HepG2 (cell line): ENCODE measurements around the gene HPD. TPM values are rescaled to one million over a fixed set of nuclear protein-coding genes. Genes with fewer than 3 reads are reported as not detected.

ENCODE experiments used
- ATAC-seq: fragments of 200-7000 bp; cut with Tn5 transposase; 3 replicates; pipeline ENCODE4 v1.9.1; 2020; ENCODE audit warnings: mild to moderate bottlenecking, moderate library complexity
- BruUV-seq: library from RNA; stranded (reverse); fragments of 400-500 nt; replicated peaks from 2 replicates; lab custom pipeline; 2021; lab: Mats Ljungman, UMichigan
- CTCF ChIA-PET: fragments of 300-600 bp; formaldehyde crosslinking; extraction: SDS; loops from one replicate; lab custom pipeline; 2021; ENCODE audit warnings: low total read pairs, inconsistent platforms, low intra/inter-chr PET ratio; lab: Yijun Ruan, JAX
- POLR2A ChIA-PET: fragments of 350-600 bp; sonication (Branson Sonifier 250); formaldehyde crosslinking; loops from one replicate; lab custom pipeline; 2020; ENCODE audit warnings: antibody characterized with exemption, inconsistent platforms; lab: Yijun Ruan, JAX
- DNase-seq: peaks from one replicate; pipeline ENCODE4 v3.0.0-alpha.2; 2015; ENCODE audit warnings: low spot score
- FAIRE-seq: peaks from 3 replicates; lab custom pipeline; 2011; peaks lifted over from hg19 to GRCh38; lab: Jason Lieb, UNC
- H2AFZ ChIP-seq: one replicate; pipeline ENCODE4 v1.6.1; 2011; ENCODE audit warnings: low read length, inconsistent platforms
- H3K27ac ChIP-seq: fragments of 300-600 bp; 3 replicates; pipeline ENCODE4 v1.8.0; 2011; ENCODE audit warnings: mixed run types, mild to moderate bottlenecking, mixed read lengths, low read length, inconsistent platforms; ENCODE audit not compliant: insufficient read depth; ENCODE audit errors: extremely low read length
- H3K27me3 ChIP-seq, 2 experiments: fragments of 200-600 bp in 1 of 2; 2 replicates in 1 of 2; 3 replicates in 1 of 2; pipeline versions ENCODE4 v1.6.0 to v1.8.0; 2011; ENCODE audit warnings: low read length in 2 of 2, mild to moderate bottlenecking in 2 of 2, moderate library complexity in 2 of 2, inconsistent platforms in 1 of 2; ENCODE audit not compliant: insufficient read depth in 2 of 2, control insufficient read depth in 1 of 2
- H3K36me3 ChIP-seq, 2 experiments: fragments of 200-600 bp in 1 of 2; replicated peaks in 1 of 2; 2 replicates in 1 of 2; 3 replicates in 1 of 2; pipeline versions ENCODE4 v1.5.1 to v1.8.0; 2011; ENCODE audit warnings: low read length in 2 of 2, inconsistent platforms in 1 of 2; ENCODE audit not compliant: insufficient read depth in 2 of 2, control insufficient read depth in 1 of 2
- H3K4me1 ChIP-seq: 2 replicates; pipeline ENCODE4 v1.5.1; 2012; ENCODE audit warnings: low read length, inconsistent platforms; ENCODE audit not compliant: insufficient read depth
- H3K4me2 ChIP-seq: 2 replicates; pipeline ENCODE4 v1.6.0; 2011; ENCODE audit warnings: low read depth, low read length, inconsistent platforms
- H3K4me3 ChIP-seq, 3 experiments: fragments of 200-600 bp in 1 of 3; sonication (generic), shearing (Covaris generic) in 1 of 3; replicated peaks in 1 of 3; 2 replicates each; pipeline ENCODE4 v1.5.1; 2011 to 2016; ENCODE audit warnings: low read length in 3 of 3, inconsistent platforms in 2 of 3, low read depth in 2 of 3, mild to moderate bottlenecking in 2 of 3, control low read depth in 1 of 3, mixed read lengths in 1 of 3; ENCODE audit not compliant: insufficient read depth in 1 of 3
- H3K79me2 ChIP-seq: one replicate; pipeline ENCODE4 v1.6.1; 2011; ENCODE audit warnings: low read length, inconsistent platforms; ENCODE audit not compliant: insufficient read depth
- H3K9ac ChIP-seq: 2 replicates; pipeline ENCODE4 v1.6.0; 2011; ENCODE audit warnings: mild to moderate bottlenecking, low read depth, low read length, inconsistent platforms; ENCODE audit not compliant: insufficient read depth
- H3K9me3 ChIP-seq: 2 replicates; pipeline ENCODE4 v1.5.1; 2012; ENCODE audit warnings: mild to moderate bottlenecking, low read length
- H4K20me1 ChIP-seq: 2 replicates; pipeline ENCODE4 v1.6.0; 2011; ENCODE audit warnings: inconsistent platforms, mild to moderate bottlenecking, low read length, moderate library complexity; ENCODE audit not compliant: insufficient read depth
- ASH2L ChIP-seq: fragments of 300-600, 200-600 bp; sonication (generic); IDR thresholded peaks from 2 replicates; pipeline ENCODE4 v1.7.0; 2017; ENCODE audit warnings: low read depth, mild to moderate bottlenecking, moderate library complexity, mixed read lengths, low read length; ENCODE audit not compliant: insufficient read length
- BCL6 ChIP-seq: IDR thresholded peaks from 2 replicates; pipeline ENCODE4 v1.6.1; 2016; ENCODE audit warnings: missing genetic modification reagents, missing compliant biosample characterization
- DMAP1 ChIP-seq: IDR thresholded peaks from 2 replicates; pipeline ENCODE4 v1.6.1; 2016
- ELF3 ChIP-seq: IDR thresholded peaks from 2 replicates; pipeline ENCODE4 v1.6.1; 2016; ENCODE audit warnings: missing genetic modification reagents, missing compliant biosample characterization
- GFI1 ChIP-seq: sonication (generic); formaldehyde crosslinking; IDR thresholded peaks from 2 replicates; pipeline ENCODE4 v1.5.0; 2020; ENCODE audit warnings: missing genetic modification reagents, mild to moderate bottlenecking, borderline replicate concordance
- HNRNPK ChIP-seq: fragments of 200-400 bp; formaldehyde crosslinking; IDR thresholded peaks from 2 replicates; pipeline ENCODE4 v1.6.1; 2018; ENCODE audit warnings: low read length, low read depth, moderate library complexity, mild to moderate bottlenecking; ENCODE audit not compliant: poor library complexity, severe bottlenecking
- HNRNPLL ChIP-seq: fragments of 200-400 bp; formaldehyde crosslinking; IDR thresholded peaks from 2 replicates; pipeline ENCODE4 v1.6.1; 2017; ENCODE audit warnings: mild to moderate bottlenecking, low read depth, low read length; ENCODE audit not compliant: poor library complexity, severe bottlenecking
- KAT2B ChIP-seq: fragments of 150-350 bp; IDR thresholded peaks from 2 replicates; pipeline ENCODE4 v1.6.1; 2014; ENCODE audit warnings: low read depth, low read length, borderline replicate concordance
- MIER3 ChIP-seq: IDR thresholded peaks from 2 replicates; pipeline ENCODE4 v1.6.1; 2016; ENCODE audit warnings: missing compliant biosample characterization, borderline replicate concordance
- NFE2 ChIP-seq: sonication (generic); formaldehyde crosslinking; IDR thresholded peaks from 2 replicates; pipeline ENCODE4 v1.4.0; 2020; ENCODE audit warnings: missing genetic modification reagents
- NFIB ChIP-seq: sonication (generic); formaldehyde crosslinking; IDR thresholded peaks from 2 replicates; pipeline ENCODE4 v1.9.0; 2021; ENCODE audit warnings: missing genetic modification reagents, mild to moderate bottlenecking, borderline replicate concordance
- ZNF24 ChIP-seq: fragments of 450-650 bp; IDR thresholded peaks from 2 replicates; pipeline ENCODE4 v1.6.1; 2017; ENCODE audit warnings: antibody characterized with exemption, mild to moderate bottlenecking
- ZNF788 ChIP-seq: sonication (generic); formaldehyde crosslinking; IDR thresholded peaks from 2 replicates; pipeline ENCODE4 v1.5.0; 2020; ENCODE audit warnings: mild to moderate bottlenecking, missing genetic modification reagents, borderline replicate concordance
- ZNF790 ChIP-seq: sonication (generic); formaldehyde crosslinking; IDR thresholded peaks from 2 replicates; pipeline ENCODE4 v1.8.0; 2022; ENCODE audit warnings: missing genetic modification reagents, mild to moderate bottlenecking, borderline replicate concordance
- WGBS: methylation state at CpG from one replicate; pipeline ENCODE4 v1.1.6; 2017; ENCODE audit warnings: low lambda C conversion rate; 5-methylcytosine and 5-hydroxymethylcytosine counted together
- in situ Hi-C: cut with HindIII; loops from 2 replicates; pipeline ENCODE4 v1.10.0; 2017; ENCODE audit warnings: low pct_unique_long_range_greater_than_20kb; ENCODE audit not compliant: extremely low pct_ligation_motif_present
- intact Hi-C: fragments of 100-400 bp; cut with micrococcal nuclease; formaldehyde crosslinking; loops from one replicate; pipeline ENCODE4 v1.10.0; 2022; ENCODE audit not compliant: unreplicated experiment
- polyA plus RNA-seq, 8 experiments: library from polyadenylated mRNA; depleted of rRNA in 3 of 8; stranded (reverse) in 7 of 8; unstranded in 1 of 8; fragments of >200 nt; fragmentation: Illumina TruSeq in 4 of 8; extraction: Trizol in 4 of 8; gene quantifications; 2 replicates each; pipeline versions ENCODE4 v1.2.1 to v1.2.3, GENCODE V29; 2011 to 2016; ENCODE audit warnings: low read depth in 4 of 8, missing spikeins in 1 of 8, mixed read lengths in 1 of 8; ENCODE audit not compliant: insufficient read depth in 1 of 8
- total RNA-seq, 5 experiments: library from RNA; depleted of rRNA; stranded (reverse); fragments of >200 nt; fragmentation: Illumina TruSeq; extraction: Trizol; gene quantifications; 2 replicates each; pipeline ENCODE4 v1.2.3, GENCODE V29; 2016; ENCODE audit warnings: low read depth in 1 of 5
- TF ChIP-seq, protein P1 (sequence below): sonication (generic); formaldehyde crosslinking; IDR thresholded peaks from 2 replicates; pipeline ENCODE4 v1.4.0; 2020; ENCODE audit warnings: missing genetic modification reagents
- TF ChIP-seq, protein P2 (sequence below): sonication (generic); formaldehyde crosslinking; IDR thresholded peaks from 2 replicates; pipeline ENCODE4 v1.8.1; 2022; ENCODE audit warnings: mild to moderate bottlenecking, missing genetic modification reagents
- TF ChIP-seq, protein P3 (sequence below): sonication (generic); formaldehyde crosslinking; IDR thresholded peaks from 2 replicates; pipeline ENCODE4 v1.9.0; 2022; ENCODE audit warnings: missing genetic modification reagents, mild to moderate bottlenecking, borderline replicate concordance
- TF ChIP-seq, protein P4 (sequence below): sonication (generic); formaldehyde crosslinking; conservative IDR thresholded peaks from 2 replicates; pipeline ENCODE4 v1.4.0; 2020; ENCODE audit warnings: missing genetic modification reagents

HPD gene
- total and polyA plus RNA-seq, 2 of the 13 experiments (the other 11 are each of a cell fraction or from before 2014, with no cell fraction given): 120 to 195 TPM

DNA sequence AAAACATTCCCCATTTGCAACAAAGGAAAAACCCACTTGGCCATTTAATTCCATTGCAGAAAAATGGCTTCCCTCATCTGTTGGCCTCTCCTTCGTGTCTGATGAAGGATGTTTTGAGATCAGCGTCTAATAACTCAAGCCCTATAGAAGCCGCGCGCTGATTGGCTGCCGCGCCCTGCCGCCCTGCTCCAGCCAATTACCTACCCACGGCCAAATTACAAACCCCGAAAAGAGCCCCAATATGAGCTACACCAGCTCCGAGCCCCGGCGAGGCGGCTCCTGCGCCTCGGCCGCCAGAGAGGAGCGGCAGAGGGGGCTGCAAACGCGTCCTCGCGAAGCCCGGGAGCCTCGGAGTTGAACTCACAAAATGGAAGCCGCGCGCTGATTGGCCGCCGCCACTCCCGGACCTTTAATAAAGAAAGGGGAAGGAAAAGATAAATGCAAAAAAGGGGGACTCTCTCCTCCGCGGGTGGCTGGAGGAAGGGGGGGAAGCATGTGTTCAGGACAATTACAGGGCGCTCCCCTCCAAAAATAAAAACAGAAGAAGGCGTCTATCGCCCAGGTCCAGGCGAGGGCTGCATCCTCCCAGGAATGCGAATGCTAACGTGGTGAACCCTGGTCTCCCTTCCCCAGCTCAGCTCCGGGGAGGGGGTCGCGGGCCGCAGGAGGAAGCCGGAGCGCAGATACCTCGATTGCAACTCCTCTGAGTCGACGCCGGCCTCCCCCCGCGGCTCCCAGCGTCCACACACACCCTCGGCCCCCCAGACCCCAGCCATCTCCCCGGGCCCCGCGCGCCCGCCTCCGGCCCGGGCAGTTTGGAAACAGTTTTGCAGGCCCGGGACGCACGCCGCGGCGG, 55.6 kb downstream of the HPD start:
- peak overlapping the region; percentile 99 for H3K27ac ChIP-seq
- intact Hi-C loops: no loop called here
- BruUV-seq: TSS peak; percentile 47
- peak overlapping the region; percentile 98 for H3K9ac ChIP-seq
- H3K4me2 ChIP-seq: peak overlapping the region; percentile 96
- WGBS: 2% methylated on average over 35 of the region's 65 CpGs
- POLR2A ChIA-PET: interaction anchor here (0.6 to 14.5 kb wide), 19 partner anchors 4 to 830 kb away, joined by 3 to 393 read pairs (median 6); partner anchors contain the start of genes HPD, PSMD9, RHOF and SETD1B
- FAIRE-seq (peak; percentile 87), DNase-seq (peak; percentile 93), ATAC-seq (peak; percentile 63)
- CTCF ChIA-PET: no interaction called here
- peaks cover 2 to 4% of the 10 kb centered on the region in 2 experiments; a peak in 2 of 5 replicates for H3K36me3 ChIP-seq
- peak overlapping the region; percentile 71 to 80 (median 79) for H3K4me3 ChIP-seq
- 0 out of 2 replicates have a peak, but pooled peaks cover 2% of the 10 kb centered on the region for H4K20me1 ChIP-seq
- H3K79me2 ChIP-seq: peaks cover 58% of the 10 kb centered on the region
- H3K9me3 ChIP-seq: no peaks in the 10 kb centered on the region
- H2AFZ ChIP-seq: no peak overlapping the region
- in situ Hi-C loops: no loop called here
- H3K4me1 ChIP-seq: peaks cover 40% of the 10 kb centered on the region
- no peaks in the 10 kb centered on the region; a peak in 1 of 5 replicates for H3K27me3 ChIP-seq
- TF ChIP-seq ELF3 (peak; percentile 20; the same call in 1 of the 2 replicates), ZNF24 (no peak), KAT2B (no peak), GFI1 (CRISPR knock-in tag) (no peak), HNRNPLL (peak; percentile 76), NFE2 (no peak), ASH2L (peak; percentile 66), NFIB (CRISPR knock-in tag) (no peak), ZNF788 (peak; percentile 66; the same call in 1 of the 2 replicates), BCL6 (CRISPR knock-in tag) (peak; percentile 9; the same call in 1 of the 2 replicates), HNRNPK (peak; percentile 57), ZNF790 (no peak), DMAP1 (peak; percentile 76; the same call in 1 of the 2 replicates), MIER3 (0 out of 2 replicates have a peak, but pooled peaks have one; percentile 50)
- TF ChIP-seq, protein P1, sequence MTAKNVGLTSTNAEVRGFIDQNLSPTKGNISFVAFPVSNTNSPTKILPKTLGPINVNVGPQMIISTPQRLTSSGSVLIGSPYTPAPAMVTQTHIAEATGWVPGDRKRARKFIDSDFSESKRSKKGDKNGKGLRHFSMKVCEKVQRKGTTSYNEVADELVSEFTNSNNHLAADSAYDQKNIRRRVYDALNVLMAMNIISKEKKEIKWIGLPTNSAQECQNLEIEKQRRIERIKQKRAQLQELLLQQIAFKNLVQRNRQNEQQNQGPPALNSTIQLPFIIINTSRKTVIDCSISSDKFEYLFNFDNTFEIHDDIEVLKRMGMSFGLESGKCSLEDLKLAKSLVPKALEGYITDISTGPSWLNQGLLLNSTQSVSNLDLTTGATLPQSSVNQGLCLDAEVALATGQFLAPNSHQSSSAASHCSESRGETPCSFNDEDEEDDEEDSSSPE (CRISPR knock-in tag): peak; percentile 60; the same call in 1 of the 2 replicates
- TF ChIP-seq, protein P2, sequence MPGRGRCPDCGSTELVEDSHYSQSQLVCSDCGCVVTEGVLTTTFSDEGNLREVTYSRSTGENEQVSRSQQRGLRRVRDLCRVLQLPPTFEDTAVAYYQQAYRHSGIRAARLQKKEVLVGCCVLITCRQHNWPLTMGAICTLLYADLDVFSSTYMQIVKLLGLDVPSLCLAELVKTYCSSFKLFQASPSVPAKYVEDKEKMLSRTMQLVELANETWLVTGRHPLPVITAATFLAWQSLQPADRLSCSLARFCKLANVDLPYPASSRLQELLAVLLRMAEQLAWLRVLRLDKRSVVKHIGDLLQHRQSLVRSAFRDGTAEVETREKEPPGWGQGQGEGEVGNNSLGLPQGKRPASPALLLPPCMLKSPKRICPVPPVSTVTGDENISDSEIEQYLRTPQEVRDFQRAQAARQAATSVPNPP: 0 out of 2 replicates have a peak, but pooled peaks have one; percentile 30
- TF ChIP-seq, protein P3, sequence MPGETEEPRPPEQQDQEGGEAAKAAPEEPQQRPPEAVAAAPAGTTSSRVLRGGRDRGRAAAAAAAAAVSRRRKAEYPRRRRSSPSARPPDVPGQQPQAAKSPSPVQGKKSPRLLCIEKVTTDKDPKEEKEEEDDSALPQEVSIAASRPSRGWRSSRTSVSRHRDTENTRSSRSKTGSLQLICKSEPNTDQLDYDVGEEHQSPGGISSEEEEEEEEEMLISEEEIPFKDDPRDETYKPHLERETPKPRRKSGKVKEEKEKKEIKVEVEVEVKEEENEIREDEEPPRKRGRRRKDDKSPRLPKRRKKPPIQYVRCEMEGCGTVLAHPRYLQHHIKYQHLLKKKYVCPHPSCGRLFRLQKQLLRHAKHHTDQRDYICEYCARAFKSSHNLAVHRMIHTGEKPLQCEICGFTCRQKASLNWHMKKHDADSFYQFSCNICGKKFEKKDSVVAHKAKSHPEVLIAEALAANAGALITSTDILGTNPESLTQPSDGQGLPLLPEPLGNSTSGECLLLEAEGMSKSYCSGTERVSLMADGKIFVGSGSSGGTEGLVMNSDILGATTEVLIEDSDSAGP (CRISPR knock-in tag): peak; percentile 45; the same call in 1 of the 2 replicates
- TF ChIP-seq, protein P4, sequence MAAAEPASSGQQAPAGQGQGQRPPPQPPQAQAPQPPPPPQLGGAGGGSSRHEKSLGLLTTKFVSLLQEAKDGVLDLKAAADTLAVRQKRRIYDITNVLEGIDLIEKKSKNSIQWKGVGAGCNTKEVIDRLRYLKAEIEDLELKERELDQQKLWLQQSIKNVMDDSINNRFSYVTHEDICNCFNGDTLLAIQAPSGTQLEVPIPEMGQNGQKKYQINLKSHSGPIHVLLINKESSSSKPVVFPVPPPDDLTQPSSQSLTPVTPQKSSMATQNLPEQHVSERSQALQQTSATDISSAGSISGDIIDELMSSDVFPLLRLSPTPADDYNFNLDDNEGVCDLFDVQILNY (CRISPR knock-in tag): peak; percentile 13; the same call in 1 of the 2 replicates
